WTC11 (cell line): ENCODE measurements around the gene RCVRN. TPM values are rescaled to one million over a fixed set of nuclear protein-coding genes. Genes with fewer than 3 reads are reported as not detected.

Experiments
- ATAC-seq: fragments of 200-7000 bp; cut with Tn5 transposase; 2 replicates; pipeline ENCODE4 v1.10.0; 2021; ENCODE audit warnings: mild to moderate bottlenecking, moderate library complexity
- CTCF ChIA-PET: fragments of 300-600 bp; sonication (Branson Sonifier 250); formaldehyde crosslinking; loops from one replicate; lab custom pipeline; 2021; ENCODE audit warnings: antibody characterized with exemption; lab: Charles Lee
- POLR2A ChIA-PET: fragments of 350-600 bp; sonication (Branson Sonifier 250); formaldehyde crosslinking; loops from one replicate; lab custom pipeline; 2021; ENCODE audit warnings: antibody characterized with exemption; lab: Charles Lee
- DNase-seq: peaks from one replicate; pipeline ENCODE4 v3.0.0; 2021; ENCODE audit warnings: low spot score
- H3K27ac Mint-ChIP-seq: 2 replicates; pipeline ENCODE4 v1.8.0; 2021; ENCODE audit warnings: mixed read lengths
- H3K27me3 Mint-ChIP-seq: 2 replicates; pipeline ENCODE4 v1.8.0; 2021; ENCODE audit warnings: low read depth, mild to moderate bottlenecking, moderate library complexity, mixed read lengths
- H3K36me3 Mint-ChIP-seq: 2 replicates; pipeline ENCODE4 v1.8.0; 2021; ENCODE audit warnings: mixed read lengths
- H3K4me1 Mint-ChIP-seq: 2 replicates; pipeline ENCODE4 v1.8.0; 2022; ENCODE audit warnings: mixed read lengths
- H3K4me3 Mint-ChIP-seq: 2 replicates; pipeline ENCODE4 v1.8.0; 2021; ENCODE audit warnings: mild to moderate bottlenecking, moderate library complexity, mixed read lengths
- H3K9me3 Mint-ChIP-seq: 2 replicates; pipeline ENCODE4 v1.8.0; 2021; ENCODE audit warnings: mixed read lengths
- ARID4B ChIP-seq: sonication (generic); formaldehyde crosslinking; IDR thresholded peaks from 2 replicates; pipeline ENCODE4 v1.8.0; 2023; ENCODE audit warnings: missing genetic modification reagents, mild to moderate bottlenecking, borderline replicate concordance
- ATF3 ChIP-seq: sonication (generic); formaldehyde crosslinking; conservative IDR thresholded peaks from 2 replicates; pipeline ENCODE4 v1.8.1; 2022; ENCODE audit warnings: mild to moderate bottlenecking, missing genetic modification reagents
- ATF6 ChIP-seq: sonication (generic); formaldehyde crosslinking; IDR thresholded peaks from 2 replicates; pipeline ENCODE4 v1.8.1; 2023; ENCODE audit warnings: mild to moderate bottlenecking, missing genetic modification reagents
- CREB1 ChIP-seq: sonication (generic); formaldehyde crosslinking; IDR thresholded peaks from 2 replicates; pipeline ENCODE4 v1.8.0; 2023; ENCODE audit warnings: mild to moderate bottlenecking, missing genetic modification reagents
- EMX1 ChIP-seq: fragments of 250-450 bp; sonication (Bioruptor Pico); IDR thresholded peaks from 2 replicates; pipeline ENCODE4 v1.8.0; 2021; ENCODE audit warnings: mild to moderate bottlenecking
- IRF1 ChIP-seq: sonication (generic); formaldehyde crosslinking; IDR thresholded peaks from 2 replicates; pipeline ENCODE4 v1.8.0; 2023; ENCODE audit warnings: missing genetic modification reagents
- JAZF1 ChIP-seq: fragments of 250-450 bp; sonication (Bioruptor Pico); IDR thresholded peaks from 2 replicates; pipeline ENCODE4 v1.9.0; 2021; ENCODE audit warnings: moderate library complexity, mild to moderate bottlenecking, inconsistent platforms
- MYBL2 ChIP-seq: sonication (generic); formaldehyde crosslinking; IDR thresholded peaks from 2 replicates; pipeline ENCODE4 v1.8.1; 2023; ENCODE audit warnings: mild to moderate bottlenecking, moderate library complexity, missing genetic modification reagents
- NR1H2 ChIP-seq: sonication (generic); formaldehyde crosslinking; IDR thresholded peaks from 2 replicates; pipeline ENCODE4 v1.9.0; 2021; ENCODE audit warnings: mild to moderate bottlenecking, moderate library complexity, missing genetic modification reagents
- NR3C1 ChIP-seq: sonication (generic); formaldehyde crosslinking; conservative IDR thresholded peaks from 2 replicates; pipeline ENCODE4 v1.8.1; 2023; ENCODE audit warnings: low read depth, mild to moderate bottlenecking, missing genetic modification reagents
- SMAD3 ChIP-seq: sonication (generic); formaldehyde crosslinking; IDR thresholded peaks from 2 replicates; pipeline ENCODE4 v1.8.0; 2022; ENCODE audit warnings: missing genetic modification reagents, mild to moderate bottlenecking, borderline replicate concordance
- SP1 ChIP-seq: sonication (generic); formaldehyde crosslinking; conservative IDR thresholded peaks from 2 replicates; pipeline ENCODE4 v1.8.1; 2022; ENCODE audit warnings: missing genetic modification reagents
- TEAD1 ChIP-seq: sonication (generic); formaldehyde crosslinking; IDR thresholded peaks from 2 replicates; pipeline ENCODE4 v1.8.0; 2022; ENCODE audit warnings: mild to moderate bottlenecking, missing genetic modification reagents
- TP53 ChIP-seq: sonication (generic); formaldehyde crosslinking; IDR thresholded peaks from 2 replicates; pipeline ENCODE4 v1.8.1; 2023; ENCODE audit warnings: mild to moderate bottlenecking, missing genetic modification reagents
- ZNF281 ChIP-seq: sonication (generic); formaldehyde crosslinking; IDR thresholded peaks from 2 replicates; pipeline ENCODE4 v1.8.0; 2023; ENCODE audit warnings: mild to moderate bottlenecking, missing genetic modification reagents
- ZNF396 ChIP-seq: fragments of 250-450 bp; sonication (Bioruptor Pico); IDR thresholded peaks from 2 replicates; pipeline ENCODE4 v1.8.0; 2021; ENCODE audit warnings: mild to moderate bottlenecking, moderate library complexity, borderline replicate concordance
- ZNF671 ChIP-seq: fragments of 250-450 bp; sonication (Bioruptor Pico); IDR thresholded peaks from 2 replicates; pipeline ENCODE4 v1.8.0; 2021; ENCODE audit warnings: mild to moderate bottlenecking
- total RNA-seq: library from RNA; stranded (reverse); gene quantifications from 3 replicates; pipeline ENCODE4 v1.2.3, GENCODE V29; 2021

The RCVRN gene
- total RNA-seq, 1 experiment from 2014 or later: not detected

- no peak for TF ChIP-seq ZNF281 (CRISPR knock-in tag)
- no peak for TF ChIP-seq ATF3 (CRISPR knock-in tag)
- TF ChIP-seq, all 79 proteins: peak for 0
Measured at GRCh38 chr17:9902120-9902519, 3.0 kb downstream of the RCVRN start (continued).

- H3K4me3 Mint-ChIP-seq: no peak overlapping the region
- DNase-seq (no peak), ATAC-seq (no peak)
- H3K36me3 Mint-ChIP-seq: no peaks in the 10 kb centered on the region
- H3K27me3 Mint-ChIP-seq: peaks cover 3% of the 10 kb centered on the region; the same call in 1 of the 2 replicates
- no peak for TF ChIP-seq ZNF396 (CRISPR knock-in tag)
- no peak for TF ChIP-seq JAZF1 (CRISPR knock-in tag)
- no peak for TF ChIP-seq MYBL2
- no peak for TF ChIP-seq SP1 (CRISPR knock-in tag)
- no peak for TF ChIP-seq IRF1
- TF ChIP-seq TP53 (CRISPR knock-in tag): no peak
- no peak for TF ChIP-seq ARID4B
- no peak for TF ChIP-seq TEAD1 (CRISPR knock-in tag)
- no peak for TF ChIP-seq ZNF281 (CRISPR knock-in tag)
- TF ChIP-seq NR3C1 (CRISPR knock-in tag): no peak
- TF ChIP-seq ATF6: no peak
- TF ChIP-seq ZNF671 (CRISPR knock-in tag): no peak
- TF ChIP-seq EMX1 (CRISPR knock-in tag): no peak
- no peak for TF ChIP-seq NR1H2 (CRISPR knock-in tag)
- no peak for TF ChIP-seq SMAD3 (CRISPR knock-in tag)
- no peak for TF ChIP-seq CREB1
- H3K9me3 Mint-ChIP-seq: peaks cover 4% of the 10 kb centered on the region; the same call in 1 of the 2 replicates
- ChIA-PET CTCF (interaction anchor here (0.9 to 5.7 kb wide), 4 partner anchors 11 to 172 kb away, joined by 3 to 39 read pairs (median 4); no protein-coding TSS in a partner anchor), POLR2A (no interaction called here)
- H3K4me1 Mint-ChIP-seq: peaks cover 4% of the 10 kb centered on the region; the same call in 1 of the 2 replicates
- no peak overlapping the region for H3K27ac Mint-ChIP-seq
Measured at GRCh38 chr17:9900784-9901183, 4.3 kb downstream of the RCVRN start.
